ENCODE data around the gene HSFX3. TPM values are rescaled to one million over a fixed set of nuclear protein-coding genes. Genes with fewer than 3 reads are reported as not detected.
A peak's percentile ranks its signal among the peaks of the same experiment; 100 is the strongest.
"Not testable (repeated sequence)": the region's sequence is repeated elsewhere in the genome, so short reads cannot be mapped to it uniquely, and the experiment has no call there.

The HSFX3 gene
- total and polyA plus RNA-seq, 5 experiments from 2014 or later: not detected

DNA sequence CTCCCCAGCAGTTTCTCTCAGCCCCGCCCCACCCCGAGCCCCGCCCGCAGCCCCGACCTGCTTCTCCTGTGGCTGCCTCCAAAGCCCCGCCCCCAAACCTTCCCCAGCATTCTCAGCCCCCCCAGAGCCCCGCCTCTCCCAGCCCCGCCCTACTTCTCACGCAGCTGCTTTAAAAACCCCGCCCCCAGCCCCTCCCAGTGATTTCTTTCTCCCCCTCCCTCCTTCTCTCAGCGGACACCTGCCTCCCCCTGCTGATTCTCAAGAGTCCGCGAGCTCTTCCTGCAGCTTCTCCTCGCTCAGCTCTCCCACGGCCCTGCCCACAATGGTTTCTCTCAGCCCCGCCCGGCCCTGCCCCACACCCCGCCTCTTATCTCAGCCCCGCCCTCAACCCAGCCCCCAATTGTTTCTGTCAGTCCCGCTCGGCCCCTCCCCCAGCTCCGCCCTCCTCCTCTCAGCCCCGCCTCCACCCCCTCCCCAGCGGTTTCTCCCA is 9.5 kb downstream of the HSFX3 start:
- POLR2A ChIA-PET: interaction anchor here (1.2 to 3.5 kb wide), 9 partner anchors 11 to 1629 kb away, joined by 4 to 41 read pairs (median 16); partner anchors contain the start of genes EOLA2, FMR1 and IDS
- Mint-ChIP-seq H3K4me3 (peak overlapping the region; percentile 77 to 99 (median 95)), H3K4me1 (peaks cover 0 to 13% (median 7%) of the 10 kb centered on the region in 4 donors), H3K27me3 (no peaks in the 10 kb centered on the region), H3K27ac (peak overlapping the region; percentile 97 to 100 (median 100)), H3K36me3 (peaks cover 0 to 11% (median 0%) of the 10 kb centered on the region in 3 donors), H3K9me3 (no peaks in the 10 kb centered on the region)
- ATAC-seq: peak; percentile 54 to 55
- peak; percentile 80 to 96 (median 87) for DNase-seq

DNA sequence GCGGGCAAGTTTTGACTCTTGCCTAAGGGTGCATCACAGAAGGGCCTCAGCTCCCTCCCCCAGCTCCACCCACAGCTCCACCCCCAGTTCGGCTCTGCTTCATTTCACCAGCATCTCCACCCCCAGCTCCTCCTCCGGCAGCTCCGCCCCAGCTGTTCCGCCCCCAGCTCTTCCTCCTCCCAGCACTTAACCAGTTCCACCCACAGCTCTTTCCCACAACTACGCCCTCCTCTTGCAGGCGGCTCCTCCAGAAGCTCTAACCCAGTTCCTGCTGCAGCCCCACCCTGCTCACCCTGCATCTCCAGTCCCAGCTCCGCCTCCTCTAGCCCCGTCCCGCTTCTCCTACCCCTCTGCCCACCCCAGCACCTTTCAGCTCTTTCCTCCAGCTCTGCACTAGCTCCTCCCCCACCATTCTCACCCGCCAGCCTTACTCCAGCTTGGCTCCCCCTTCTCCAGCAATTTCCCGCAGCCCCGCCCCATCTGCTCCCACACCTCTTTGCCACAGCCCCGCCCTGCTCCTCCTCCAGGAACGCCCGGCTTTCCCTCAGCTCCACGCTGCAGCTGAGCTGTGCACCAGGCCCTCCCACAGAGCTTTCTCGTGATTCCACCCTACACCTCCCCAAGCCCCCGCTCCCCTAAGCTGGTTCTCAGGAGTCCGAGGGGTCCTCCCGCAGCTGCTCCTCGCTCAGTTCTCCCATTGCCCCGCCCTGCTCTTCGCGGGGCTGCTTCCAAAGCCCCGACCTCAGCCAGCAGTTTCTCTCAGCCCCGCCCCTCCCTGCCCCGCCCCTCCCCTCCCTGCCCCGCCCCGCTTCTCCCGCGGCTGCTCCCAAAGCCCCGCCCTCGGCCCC is 10.2 kb downstream of the HSFX3 start:
- Mint-ChIP-seq H3K4me3 (peak overlapping the region; percentile 77 to 97 (median 87)), H3K36me3 (peaks cover 0 to 8% (median 0%) of the 10 kb centered on the region in 3 donors), H3K27me3 (no peaks in the 10 kb centered on the region), H3K4me1 (peaks cover 0 to 13% (median 7%) of the 10 kb centered on the region in 4 donors), H3K27ac (peak overlapping the region; percentile 63 to 100 (median 94)), H3K9me3 (no peaks in the 10 kb centered on the region)
- POLR2A ChIA-PET: interaction anchor here (1.5 to 3.5 kb wide), 8 partner anchors 10 to 1628 kb away, joined by 7 to 41 read pairs (median 18); partner anchors contain the start of genes EOLA2, FMR1 and IDS
- ATAC-seq (peak; percentile 49 to 59), DNase-seq (peak; percentile 69 to 95 (median 86))

DNA sequence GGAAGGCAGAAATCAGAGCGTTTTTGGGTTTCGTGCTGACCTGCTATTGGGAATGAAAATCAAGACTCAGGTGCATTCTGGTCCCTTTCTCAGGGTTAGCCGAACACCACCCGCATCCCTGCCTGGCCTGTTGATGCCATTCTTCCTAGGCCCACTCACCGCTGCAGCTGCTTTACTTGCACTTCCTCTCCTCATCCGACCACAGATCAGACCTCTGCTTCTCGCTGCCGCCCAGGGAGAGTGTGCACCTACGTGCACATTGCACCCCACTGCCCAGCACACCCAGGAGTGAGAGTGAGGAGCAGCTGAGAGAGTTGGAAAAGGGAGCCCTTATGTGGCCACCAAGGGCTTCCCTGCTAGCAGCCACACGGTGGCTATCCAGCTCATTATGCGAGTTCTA is 12.2 kb downstream of the HSFX3 start:
- DNase-seq, H3K9me3 Mint-ChIP-seq, H3K4me3 Mint-ChIP-seq, H3K27ac Mint-ChIP-seq, POLR2A ChIA-PET, H3K36me3 Mint-ChIP-seq, H3K27me3 Mint-ChIP-seq, ATAC-seq: not testable (repeated sequence)
- peaks cover 0 to 13% (median 6%) of the 10 kb centered on the region in 4 donors for H3K4me1 Mint-ChIP-seq

DNA sequence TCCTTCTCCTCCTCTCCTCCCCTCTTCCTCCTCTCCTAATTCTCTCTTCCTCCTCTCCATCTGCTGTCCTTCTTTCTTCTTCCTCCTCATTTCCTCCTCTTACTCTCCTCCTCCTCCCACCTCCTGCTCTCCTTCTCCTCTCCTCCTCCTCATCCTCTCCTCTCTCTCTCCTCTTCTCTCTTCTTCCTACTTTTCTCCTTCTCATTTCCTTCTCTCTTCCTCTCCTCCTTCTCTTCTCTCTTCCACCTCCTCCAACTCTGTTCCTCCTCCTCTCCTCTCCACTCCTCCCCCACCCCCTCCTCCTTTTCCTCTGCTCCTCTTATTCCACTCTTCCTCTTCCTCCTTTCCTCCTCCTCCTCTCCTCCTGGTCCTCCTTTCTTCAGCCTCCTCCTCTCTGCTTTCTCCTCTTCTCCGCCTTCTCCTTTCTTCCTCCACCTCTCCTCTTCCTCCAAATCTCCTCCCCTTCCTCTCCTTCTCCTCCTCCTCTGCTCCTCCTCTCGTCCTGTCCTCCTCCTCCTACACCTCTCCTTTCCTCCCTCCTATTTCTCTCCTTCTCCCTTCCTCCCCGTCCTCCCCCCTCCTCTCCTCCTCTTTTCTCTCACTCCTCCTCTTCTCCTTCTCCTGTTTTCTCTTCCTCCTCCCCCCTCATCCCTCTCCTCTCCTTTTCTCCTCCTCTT is 14.7 kb downstream of the HSFX3 start:
- H3K9me3 Mint-ChIP-seq, DNase-seq, H3K27me3 Mint-ChIP-seq, POLR2A ChIA-PET, ATAC-seq, H3K4me3 Mint-ChIP-seq: not testable (repeated sequence)
- H3K36me3 Mint-ChIP-seq: peaks cover 0 to 11% (median 0%) of the 10 kb centered on the region in 3 donors
- H3K27ac Mint-ChIP-seq: peak overlapping the region in 1 of 10 donors; percentile 85
- peaks cover 0 to 10% (median 3%) of the 10 kb centered on the region in 4 donors for H3K4me1 Mint-ChIP-seq

DNA sequence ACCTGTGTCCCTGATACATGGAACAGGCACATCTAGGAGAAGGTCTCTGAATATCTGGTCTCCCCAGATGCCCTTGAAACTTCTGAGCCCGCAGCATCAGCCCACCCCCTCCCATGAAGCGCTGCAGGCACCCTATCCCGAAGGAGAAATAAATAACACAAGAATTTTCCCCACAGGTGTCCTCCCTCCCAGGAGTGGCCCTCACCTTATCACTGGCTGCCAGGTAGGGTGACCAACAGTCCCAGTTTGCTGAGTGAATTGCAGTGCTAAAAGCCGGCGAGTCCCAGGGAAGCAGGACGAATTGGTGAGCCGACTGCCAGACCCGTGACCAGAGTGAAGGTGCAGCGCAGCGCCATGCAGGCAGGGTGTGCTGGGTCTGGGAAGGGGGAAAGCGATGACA is 15.7 kb downstream of the HSFX3 start:
- H3K27ac Mint-ChIP-seq, ATAC-seq, DNase-seq, H3K9me3 Mint-ChIP-seq, H3K4me3 Mint-ChIP-seq, POLR2A ChIA-PET, H3K27me3 Mint-ChIP-seq, H3K4me1 Mint-ChIP-seq: not testable (repeated sequence)
- H3K36me3 Mint-ChIP-seq: peaks cover 0 to 11% (median 0%) of the 10 kb centered on the region in 3 donors

DNA sequence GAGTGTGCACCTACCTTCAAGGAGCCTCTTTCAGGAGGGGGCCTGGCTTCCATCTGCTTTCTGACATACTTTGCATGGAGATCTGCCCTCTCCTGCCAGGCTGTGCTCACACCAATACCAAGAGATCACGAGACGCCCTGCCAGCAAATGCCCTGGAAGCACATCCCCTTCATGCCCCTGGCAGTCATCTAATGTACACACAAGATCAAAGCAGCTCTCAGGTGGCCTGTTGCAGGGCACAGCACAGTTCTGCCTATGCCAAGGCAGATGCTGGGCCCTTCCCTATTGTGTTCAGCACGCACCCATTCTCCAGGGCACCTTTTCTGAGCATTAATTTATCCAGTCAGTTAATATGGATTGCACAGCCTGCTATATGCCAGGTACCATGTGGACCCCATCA is 16.9 kb downstream of the HSFX3 start:
- ATAC-seq, DNase-seq, H3K4me3 Mint-ChIP-seq, H3K4me1 Mint-ChIP-seq, H3K9me3 Mint-ChIP-seq, POLR2A ChIA-PET, H3K27ac Mint-ChIP-seq, H3K27me3 Mint-ChIP-seq: not testable (repeated sequence)
- H3K36me3 Mint-ChIP-seq: peaks cover 0 to 11% (median 0%) of the 10 kb centered on the region in 3 donors

DNA sequence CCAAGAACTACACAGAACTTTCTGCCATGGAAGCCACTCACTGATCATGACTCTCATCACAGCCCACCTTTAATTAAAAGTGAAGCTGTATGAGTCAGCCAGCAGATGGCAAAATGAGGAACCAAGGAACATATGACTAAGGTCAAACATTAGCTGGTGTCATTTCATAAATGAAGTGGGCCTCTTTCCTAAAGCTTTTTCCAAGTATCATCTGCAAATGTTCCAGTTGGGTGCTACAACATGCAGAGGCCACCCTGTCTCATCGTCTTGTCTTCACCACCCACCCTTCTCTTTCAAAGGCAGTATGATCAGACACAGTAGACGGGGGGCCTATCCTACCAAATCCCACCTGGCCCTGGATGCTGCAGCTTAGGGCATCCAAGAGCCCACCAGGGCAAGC is 18.1 kb downstream of the HSFX3 start:
- no peak overlapping the region for H3K4me3 Mint-ChIP-seq
- peak overlapping the region in 1 of 10 donors; percentile 48 for H3K27ac Mint-ChIP-seq
- DNase-seq: no peak
- POLR2A ChIA-PET: no interaction called here
- ATAC-seq: no peak
- peaks cover 0 to 11% (median 4%) of the 10 kb centered on the region in 4 donors for H3K4me1 Mint-ChIP-seq
- peaks cover 0 to 11% (median 0%) of the 10 kb centered on the region in 3 donors for H3K36me3 Mint-ChIP-seq
- H3K9me3 Mint-ChIP-seq: no peaks in the 10 kb centered on the region
- no peaks in the 10 kb centered on the region for H3K27me3 Mint-ChIP-seq

DNA sequence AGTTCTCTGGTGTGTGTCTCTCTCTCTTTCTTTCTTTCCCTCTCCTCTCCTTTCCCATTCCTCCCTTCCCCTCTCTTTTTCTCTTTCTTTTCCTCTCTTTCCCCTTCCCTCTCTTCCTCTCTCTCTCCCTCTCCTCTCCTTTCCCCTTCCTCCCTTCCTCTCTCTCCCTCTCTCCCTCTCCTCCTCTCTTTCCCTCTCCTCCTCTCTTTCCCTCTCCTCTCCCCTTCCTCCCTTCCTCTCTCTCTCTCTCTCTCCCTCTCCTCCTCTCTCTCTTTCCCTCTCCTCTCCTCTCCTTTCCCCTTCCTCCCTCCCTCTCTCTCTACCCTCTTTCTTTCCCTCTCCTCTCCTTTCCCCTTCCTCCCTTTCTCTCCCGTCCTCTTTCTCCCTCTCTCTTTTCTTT is 21.3 kb downstream of the HSFX3 start:
- no peak for DNase-seq
- ATAC-seq: no peak
- H3K4me1 Mint-ChIP-seq: peaks cover 0 to 29% (median 10%) of the 10 kb centered on the region in 4 donors
- peaks cover 0 to 8% (median 0%) of the 10 kb centered on the region in 3 donors for H3K36me3 Mint-ChIP-seq
- no peak overlapping the region for H3K4me3 Mint-ChIP-seq
- POLR2A ChIA-PET: interaction anchor here (0.8 to 1.3 kb wide), 3 partner anchors 11 to 23 kb away, joined by 3 to 7 read pairs (median 4); partner anchors contain the start of gene IDS
- H3K27me3 Mint-ChIP-seq: no peaks in the 10 kb centered on the region
- H3K27ac Mint-ChIP-seq: peak overlapping the region in 2 of 10 donors; percentile 30 to 52
- H3K9me3 Mint-ChIP-seq: no peaks in the 10 kb centered on the region

DNA sequence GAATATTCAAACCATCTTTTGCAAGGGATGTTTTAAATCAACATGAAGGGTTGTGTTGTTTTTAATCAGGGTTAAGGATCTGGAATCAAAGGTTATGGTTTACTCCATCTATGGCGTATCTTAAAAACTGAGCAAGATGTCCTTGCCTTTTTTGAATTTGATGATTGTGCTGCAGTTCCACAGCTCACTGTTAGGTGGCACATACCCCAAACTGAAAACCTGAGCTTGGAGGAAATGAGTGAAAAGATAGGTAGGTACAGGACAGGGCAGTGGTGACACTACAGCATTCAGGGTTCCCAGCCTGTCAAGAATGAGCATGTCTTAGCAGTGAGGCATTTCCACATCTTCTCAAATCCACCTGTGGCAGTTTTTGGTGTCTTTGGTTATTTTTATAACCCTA is 22.0 kb downstream of the HSFX3 start:
- ATAC-seq (peak in 1 of 2 donors; percentile 16), DNase-seq (peak in 6 of 10 donors; percentile 33 to 65 (median 51))
- Mint-ChIP-seq H3K4me3 (peak overlapping the region in 4 of 10 donors; percentile 15 to 62 (median 30)), H3K27me3 (no peaks in the 10 kb centered on the region), H3K27ac (peak overlapping the region; percentile 43 to 91 (median 70)), H3K4me1 (peaks cover under 1 to 30% (median 12%) of the 10 kb centered on the region in 4 donors), H3K36me3 (peaks cover 0 to 8% (median 0%) of the 10 kb centered on the region in 3 donors), H3K9me3 (no peaks in the 10 kb centered on the region)
- POLR2A ChIA-PET: interaction anchor here (1.0 to 1.3 kb wide), 2 partner anchors 12 to 15 kb away, joined by 4 to 7 read pairs; no protein-coding TSS in a partner anchor

DNA sequence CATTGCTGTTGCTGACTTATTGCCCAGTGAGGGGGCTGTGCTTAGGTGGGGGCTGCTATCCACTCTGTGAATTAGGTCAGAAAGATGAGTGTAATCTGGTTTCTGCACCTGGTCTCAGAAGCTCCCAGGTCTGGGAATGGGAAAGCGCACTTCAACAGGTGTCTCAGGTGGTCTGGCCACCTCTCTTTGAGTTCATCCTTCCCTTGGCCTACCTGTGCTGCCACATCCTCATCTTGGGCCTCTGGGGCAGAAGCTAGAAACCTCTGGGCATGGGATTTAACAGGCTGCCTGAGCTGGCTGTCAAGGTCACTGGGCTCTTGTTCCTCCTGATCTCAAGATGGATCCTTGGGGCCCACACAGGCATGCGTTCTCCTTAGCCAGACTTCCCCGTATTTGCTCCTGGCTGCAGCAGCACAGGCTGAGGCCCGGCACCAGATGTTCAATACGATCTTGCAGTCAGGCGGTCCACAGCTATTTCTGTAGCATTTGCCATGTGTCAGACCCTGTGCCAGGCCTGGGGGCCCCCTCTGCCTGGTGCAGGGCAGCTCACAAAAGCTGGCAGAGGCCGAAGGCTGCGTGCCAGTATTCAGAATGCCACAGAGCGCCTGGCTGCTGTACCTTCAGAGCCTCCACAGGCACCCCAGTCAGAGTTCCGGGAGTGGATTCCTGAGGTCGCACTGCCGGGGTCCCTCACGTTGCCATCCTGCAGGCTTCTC is 23.2 kb downstream of the HSFX3 start:
- not testable (repeated sequence) for ATAC-seq
- H3K4me3 Mint-ChIP-seq: peak overlapping the region in 4 of 10 donors; percentile 4 to 55 (median 37)

DNA sequence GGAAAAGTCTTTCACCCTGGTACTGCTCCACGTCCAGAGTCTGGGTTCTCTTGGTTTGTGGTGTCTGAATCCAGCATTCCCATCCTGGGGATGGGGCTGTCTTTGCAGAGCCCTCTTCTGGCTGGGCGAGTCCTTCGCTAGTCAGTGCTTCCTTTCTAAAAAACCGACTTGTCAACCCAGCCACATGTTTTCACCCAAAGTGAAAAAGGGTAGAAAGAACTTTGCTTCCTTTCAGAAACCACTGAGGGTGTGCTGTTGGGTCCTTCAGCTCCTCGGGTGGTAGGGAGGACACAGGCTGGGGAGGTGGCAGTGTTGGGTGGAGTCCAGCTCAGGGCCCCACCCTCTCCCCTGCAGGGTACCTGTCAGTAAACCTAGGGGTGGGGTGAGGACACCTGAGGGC is 23.8 kb downstream of the HSFX3 start:
- Mint-ChIP-seq H3K4me3 (peak overlapping the region in 9 of 10 donors; percentile 31 to 66 (median 56)), H3K4me1 (peaks cover 7 to 40% (median 27%) of the 10 kb centered on the region in 4 donors), H3K27ac (peak overlapping the region; percentile 61 to 96 (median 93))
- H3K36me3 Mint-ChIP-seq, H3K27me3 Mint-ChIP-seq, H3K9me3 Mint-ChIP-seq: not testable (repeated sequence)
- peak in 6 of 10 donors; percentile 41 to 68 (median 56) for DNase-seq
- peak; percentile 49 to 57 for ATAC-seq
- POLR2A ChIA-PET: interaction anchor here (1.3 to 2.6 kb wide), 2 partner anchors 14 to 21 kb away, joined by 6 to 23 read pairs; partner anchors contain the start of genes EOLA1 and IDS

More for the DNA sequence above, 23.2 kb downstream of the HSFX3 start:
- Mint-ChIP-seq H3K4me1 (peaks cover 5 to 39% (median 21%) of the 10 kb centered on the region in 4 donors), H3K27ac (peak overlapping the region; percentile 61 to 96 (median 93))
- H3K27me3 Mint-ChIP-seq, H3K9me3 Mint-ChIP-seq, H3K36me3 Mint-ChIP-seq, DNase-seq: not testable (repeated sequence)
- POLR2A ChIA-PET: interaction anchor here (1.3 to 2.6 kb wide), 2 partner anchors 13 to 22 kb away, joined by 6 to 23 read pairs; partner anchors contain the start of genes EOLA1 and IDS
